Endothelial cell of umbilical vein (primary cell): Measurements from ENCODE around the gene NPTN. TPM values are rescaled to one million over a fixed set of nuclear protein-coding genes. Genes with fewer than 3 reads are reported as not detected.
A peak's percentile ranks its signal among the peaks of the same experiment; 100 is the strongest.

ENCODE experiments used
- BruUV-seq: library from RNA; stranded (reverse); fragments of 400-500 nt; replicated peaks from 2 replicates; lab custom pipeline; 2021; lab: Mats Ljungman, UMichigan
- CTCF ChIA-PET: fragments of 300-600, 350-600 bp; sonication (Branson Sonifier 250); formaldehyde crosslinking; loops from one replicate; lab custom pipeline; 2021; ENCODE audit warnings: antibody characterized with exemption, inconsistent platforms; lab: Charles Lee
- POLR2A ChIA-PET: fragments of 300-600, 350-600 bp; sonication (Branson Sonifier 250); formaldehyde crosslinking; loops from one replicate; lab custom pipeline; 2021; ENCODE audit warnings: antibody characterized with exemption, inconsistent platforms; lab: Charles Lee
- DNase-seq: peaks from one replicate; pipeline ENCODE4 v3.0.0-alpha.2; 2011; ENCODE audit warnings: low read depth, low spot score
- FAIRE-seq: peaks from 2 replicates; lab custom pipeline; 2011; peaks lifted over from hg19 to GRCh38; lab: Jason Lieb, UNC
- H2AFZ ChIP-seq: 2 replicates; pipeline ENCODE4 v1.6.0; 2012; ENCODE audit warnings: low read depth, low read length, control low read depth, inconsistent platforms
- H3K27ac ChIP-seq: 2 replicates; pipeline ENCODE4 v1.5.1; 2011; ENCODE audit warnings: low read depth, mild to moderate bottlenecking, control low read depth, low read length, moderate library complexity; ENCODE audit not compliant: insufficient read depth
- H3K27me3 ChIP-seq, 2 experiments: 2 replicates each; pipeline versions ENCODE4 v1.6.0 to v1.6.1; 2011; ENCODE audit warnings: low read length in 2 of 2, mixed read lengths in 1 of 2; ENCODE audit not compliant: control insufficient read depth in 2 of 2, insufficient read depth in 2 of 2
- H3K36me3 ChIP-seq, 2 experiments: 2 replicates in 1 of 2; 3 replicates in 1 of 2; pipeline ENCODE4 v1.5.1; 2011; ENCODE audit warnings: low read length in 2 of 2, mild to moderate bottlenecking in 1 of 2, moderate library complexity in 1 of 2; ENCODE audit not compliant: control insufficient read depth in 2 of 2, insufficient read depth in 2 of 2; ENCODE audit errors: extremely low read depth in 1 of 2
- H3K4me1 ChIP-seq: 3 replicates; pipeline ENCODE4 v1.5.1; 2011; ENCODE audit warnings: mild to moderate bottlenecking, low read length; ENCODE audit not compliant: control insufficient read depth, insufficient read depth; ENCODE audit errors: extremely low read depth
- H3K4me2 ChIP-seq: 2 replicates; pipeline ENCODE4 v1.6.1; 2011; ENCODE audit warnings: low read length, control low read depth, mixed read lengths; ENCODE audit not compliant: insufficient read depth
- H3K4me3 ChIP-seq, 3 experiments: fragments of 200-600 bp in 1 of 3; sonication (generic), shearing (Covaris generic) in 1 of 3; replicated peaks in 1 of 3; 2 replicates each; pipeline ENCODE4 v1.5.1; 2011 to 2016; ENCODE audit warnings: control low read depth in 3 of 3, low read length in 3 of 3, mild to moderate bottlenecking in 2 of 3, inconsistent platforms in 1 of 3, low read depth in 1 of 3, moderate library complexity in 1 of 3; ENCODE audit not compliant: insufficient read depth in 1 of 3
- H3K79me2 ChIP-seq: 2 replicates; pipeline ENCODE4 v1.6.0; 2012; ENCODE audit warnings: low read length, inconsistent platforms; ENCODE audit not compliant: control insufficient read depth, insufficient read depth
- H3K9ac ChIP-seq: replicated peaks from 2 replicates; pipeline ENCODE3; 2011; ENCODE audit warnings: low read length, control low read depth; ENCODE audit not compliant: insufficient read depth; ENCODE audit errors: extremely low read depth
- H3K9me1 ChIP-seq: replicated peaks from 3 replicates; pipeline ENCODE4 v1.6.0; 2011; ENCODE audit warnings: mild to moderate bottlenecking, low read length; ENCODE audit not compliant: control insufficient read depth, insufficient read depth; ENCODE audit errors: extremely low read depth
- H3K9me3 ChIP-seq: replicated peaks from 2 replicates; pipeline ENCODE4 v1.5.1; 2012; ENCODE audit warnings: low read length, inconsistent platforms; ENCODE audit not compliant: control insufficient read depth, insufficient read depth
- H4K20me1 ChIP-seq: replicated peaks from 2 replicates; pipeline ENCODE3; 2011; ENCODE audit warnings: mild to moderate bottlenecking, low read length; ENCODE audit not compliant: control insufficient read depth, insufficient read depth; ENCODE audit errors: extremely low read depth
- CTCF ChIP-seq, 2 donors: IDR thresholded peaks; 1 replicate in 1 of 2; 2 replicates in 1 of 2; pipeline ENCODE4 v1.5.1; 2011; ENCODE audit warnings: low read length in 2 of 2, mild to moderate bottlenecking in 2 of 2, moderate library complexity in 2 of 2, control low read depth in 1 of 2, inconsistent platforms in 1 of 2, low read depth in 1 of 2; ENCODE audit not compliant: insufficient read depth in 1 of 2; ENCODE audit errors: extremely low read depth in 1 of 2
- EZH2 ChIP-seq: IDR thresholded peaks from 2 replicates; pipeline ENCODE4 v1.6.1; 2012; ENCODE audit warnings: borderline replicate concordance, low read depth, mild to moderate bottlenecking, moderate library complexity, low read length, inconsistent platforms; ENCODE audit not compliant: severe bottlenecking
- FOS ChIP-seq: IDR thresholded peaks from 2 replicates; pipeline ENCODE4 v1.6.1; 2011; ENCODE audit warnings: mild to moderate bottlenecking, low read length, moderate library complexity, borderline replicate concordance; ENCODE audit not compliant: insufficient read depth
- GATA2 ChIP-seq: IDR thresholded peaks from 2 replicates; pipeline ENCODE4 v1.7.0; 2011; ENCODE audit warnings: low read depth, mild to moderate bottlenecking, moderate library complexity, mixed read lengths, low read length; ENCODE audit not compliant: insufficient read length, insufficient read depth
- JUN ChIP-seq: IDR thresholded peaks from 2 replicates; pipeline ENCODE4 v1.6.1; 2011; ENCODE audit warnings: borderline replicate concordance, low read depth; ENCODE audit not compliant: insufficient read length, insufficient read depth
- MYC ChIP-seq: IDR thresholded peaks from one replicate; pipeline ENCODE4 v1.6.1; 2011; ENCODE audit warnings: mild to moderate bottlenecking, low read depth, low read length
- POLR2A ChIP-seq: IDR thresholded peaks from 2 replicates; pipeline ENCODE4 v1.6.1; 2012; ENCODE audit warnings: low read depth, mild to moderate bottlenecking, control low read depth, low read length
- POLR2AphosphoS5 ChIP-seq: IDR thresholded peaks from 2 replicates; pipeline ENCODE4 v1.6.1; 2012; ENCODE audit warnings: low read depth, mild to moderate bottlenecking, control low read depth, low read length, moderate library complexity; ENCODE audit not compliant: insufficient read depth
- dilution Hi-C: fragments of 300-500 bp; cut with MboI; formaldehyde crosslinking; loops from one replicate; pipeline ENCODE4 v1.15.0; 2019; ENCODE audit warnings: low sequenced_read_pairs; ENCODE audit not compliant: extremely low pct_ligation_motif_present
- intact Hi-C: fragments of 100-400 bp; cut with micrococcal nuclease; formaldehyde crosslinking; loops from one replicate; pipeline ENCODE4 v1.10.0; 2022
- polyA plus RNA-seq, 4 experiments: library from polyadenylated mRNA; depleted of rRNA in 3 of 4; stranded (reverse) in 3 of 4; unstranded in 1 of 4; fragments of >200 nt; gene quantifications; 2 replicates each; pipeline versions ENCODE4 v1.2.1 to v1.2.3, GENCODE V29; 2011 to 2012; ENCODE audit warnings: missing spikeins in 1 of 4
- total RNA-seq: library from RNA; stranded (reverse); gene quantifications from 2 replicates; pipeline ENCODE4 v1.2.3, GENCODE V29; 2021
- TF ChIP-seq, protein P1 (sequence below): IDR thresholded peaks from 2 replicates; pipeline ENCODE4 v1.6.1; 2011; ENCODE audit not compliant: insufficient read depth, insufficient read length

The NPTN gene
- total and polyA plus RNA-seq, 2 donors (not counting 3 experiments of a cell fraction or from before 2014, with no cell fraction given): 77.4 to 81.3 TPM

GRCh38 chr15:73633991-73634495 is 854 bp upstream of the NPTN start:
- intact Hi-C loops: loop anchor here (1.0 to 10.0 kb wide), 2 partner anchors 50 to 849 kb away; partner anchors contain the start of genes ADPGK and CD276
- H3K9ac ChIP-seq: peak overlapping the region; percentile 85
- no peak for TF ChIP-seq GATA2
- TF ChIP-seq POLR2A: no peak
- no peak for TF ChIP-seq POLR2AphosphoS5
- TF ChIP-seq JUN: no peak
- peak; percentile 57 for TF ChIP-seq FOS
- ChIA-PET POLR2A (interaction anchor here (1.0 kb wide), 1 partner anchor 292 kb away, joined by 3 read pairs; the partner anchor contains the start of gene LOXL1), CTCF (interaction anchor here (0.6 to 10.0 kb wide), 12 partner anchors 15 to 110 kb away, joined by 3 to 294 read pairs (median 16); partner anchors contain the start of gene CD276)
- dilution Hi-C loops: no loop called here
- peaks cover 0 to 7% of the 10 kb centered on the region in 2 experiments for H3K27me3 ChIP-seq
- H3K9me3 ChIP-seq: no peaks in the 10 kb centered on the region
- no TSS peak for BruUV-seq
- peak overlapping the region; percentile 89 for H3K27ac ChIP-seq
- peak; percentile 26 for DNase-seq
- H3K4me3 ChIP-seq: peak overlapping the region in 1 of 3 experiments; percentile 65
- H2AFZ ChIP-seq: peak overlapping the region; percentile 96
- H3K4me1 ChIP-seq: peaks cover 31% of the 10 kb centered on the region
- H3K9me1 ChIP-seq: no peaks in the 10 kb centered on the region
- H4K20me1 ChIP-seq: peaks cover 8% of the 10 kb centered on the region
- peak overlapping the region; percentile 92 for H3K4me2 ChIP-seq
- no peaks in the 10 kb centered on the region for H3K36me3 ChIP-seq
- peaks cover 38% of the 10 kb centered on the region for H3K79me2 ChIP-seq
- no peak for FAIRE-seq

DNA sequence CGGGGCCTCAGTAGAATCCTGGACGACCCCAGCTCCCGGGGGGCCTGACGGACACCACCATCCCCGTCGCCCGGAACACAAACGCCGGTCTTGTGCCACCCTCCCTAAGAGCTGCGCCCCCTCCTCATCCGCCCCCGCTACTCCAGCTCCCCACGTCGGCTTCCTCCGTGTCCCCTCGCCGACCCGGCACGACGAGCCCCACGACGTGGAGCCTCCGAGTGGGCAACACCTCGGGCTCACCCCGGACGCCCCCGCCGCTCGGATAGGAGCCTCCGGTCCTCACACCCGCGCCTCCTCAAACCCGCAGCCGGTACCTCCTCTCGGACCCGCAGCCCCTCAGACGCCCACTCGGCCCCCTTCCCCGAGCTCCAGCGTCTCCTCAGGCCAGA is 525 bp downstream of the NPTN start:
- Histone ChIP-seq H3K9me3 (no peaks in the 10 kb centered on the region), H3K36me3 (no peaks in the 10 kb centered on the region), H3K27ac (peak overlapping the region; percentile 35), H3K4me3 (peak overlapping the region; percentile 33 to 99 (median 67)), H3K79me2 (peaks cover 49% of the 10 kb centered on the region), H3K4me2 (peak overlapping the region; percentile 88), H3K4me1 (peaks cover 31% of the 10 kb centered on the region), H2AFZ (peak overlapping the region; percentile 52), H4K20me1 (peaks cover 14% of the 10 kb centered on the region), H3K9ac (peak overlapping the region; percentile 80), H3K9me1 (no peaks in the 10 kb centered on the region), H3K27me3 (peaks cover 0 to 7% of the 10 kb centered on the region in 2 experiments)
- intact Hi-C loops: loop anchor here (1.0 to 10.0 kb wide), 3 partner anchors 30 to 848 kb away; partner anchors contain the start of genes ADPGK and CD276
- ChIA-PET CTCF (interaction anchor here (1.0 to 10.0 kb wide), 6 partner anchors 15 to 70 kb away, joined by 3 to 294 read pairs (median 8); no protein-coding TSS in a partner anchor), POLR2A (no interaction called here)
- no TSS peak for BruUV-seq
- FAIRE-seq: no peak
- dilution Hi-C loops: no loop called here
- no peak for DNase-seq
- TF ChIP-seq CTCF (IDR thresholded peaks at IDR 0.05; ENCODE audit: extremely low read depth in 1 of 2, insufficient read depth in 1 of 2, low read depth in 1 of 2, low read length in 2 of 2) (no peak), JUN (no peak), MYC (no peak), POLR2A (no peak), FOS (no peak), POLR2AphosphoS5 (no peak), EZH2 (no peak), GATA2 (no peak)
- TF ChIP-seq, protein P1, sequence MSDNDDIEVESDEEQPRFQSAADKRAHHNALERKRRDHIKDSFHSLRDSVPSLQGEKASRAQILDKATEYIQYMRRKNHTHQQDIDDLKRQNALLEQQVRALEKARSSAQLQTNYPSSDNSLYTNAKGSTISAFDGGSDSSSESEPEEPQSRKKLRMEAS: no peak
